Activated T-cell treated with anti-CD3 and anti-CD28 coated beads, Interleukin-2, amount 50 U/mL, for 48 hours (primary cell): Measurements from ENCODE around the gene ANKRD33.

Source experiments
- DNase-seq, 2 experiments: peaks; one replicate each; pipeline ENCODE4 v3.0.0-alpha.2; 2020

The ANKRD33 gene, protein sequence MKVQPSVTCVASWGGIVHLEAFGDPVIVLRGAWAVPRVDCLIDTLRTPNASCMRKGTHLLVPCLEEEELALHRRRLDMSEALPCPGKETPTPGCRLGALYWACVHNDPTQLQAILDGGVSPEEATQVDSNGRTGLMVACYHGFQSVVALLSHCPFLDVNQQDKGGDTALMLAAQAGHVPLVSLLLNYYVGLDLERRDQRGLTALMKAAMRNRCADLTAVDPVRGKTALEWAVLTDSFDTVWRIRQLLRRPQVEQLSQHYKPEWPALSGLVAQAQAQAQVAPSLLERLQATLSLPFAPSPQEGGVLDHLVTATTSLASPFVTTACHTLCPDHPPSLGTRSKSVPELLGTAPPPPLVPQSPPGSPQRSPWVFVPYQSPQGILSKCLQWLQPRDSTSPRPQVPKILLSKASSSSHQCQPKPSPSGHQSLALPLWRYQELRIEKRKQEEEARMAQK

DNA sequence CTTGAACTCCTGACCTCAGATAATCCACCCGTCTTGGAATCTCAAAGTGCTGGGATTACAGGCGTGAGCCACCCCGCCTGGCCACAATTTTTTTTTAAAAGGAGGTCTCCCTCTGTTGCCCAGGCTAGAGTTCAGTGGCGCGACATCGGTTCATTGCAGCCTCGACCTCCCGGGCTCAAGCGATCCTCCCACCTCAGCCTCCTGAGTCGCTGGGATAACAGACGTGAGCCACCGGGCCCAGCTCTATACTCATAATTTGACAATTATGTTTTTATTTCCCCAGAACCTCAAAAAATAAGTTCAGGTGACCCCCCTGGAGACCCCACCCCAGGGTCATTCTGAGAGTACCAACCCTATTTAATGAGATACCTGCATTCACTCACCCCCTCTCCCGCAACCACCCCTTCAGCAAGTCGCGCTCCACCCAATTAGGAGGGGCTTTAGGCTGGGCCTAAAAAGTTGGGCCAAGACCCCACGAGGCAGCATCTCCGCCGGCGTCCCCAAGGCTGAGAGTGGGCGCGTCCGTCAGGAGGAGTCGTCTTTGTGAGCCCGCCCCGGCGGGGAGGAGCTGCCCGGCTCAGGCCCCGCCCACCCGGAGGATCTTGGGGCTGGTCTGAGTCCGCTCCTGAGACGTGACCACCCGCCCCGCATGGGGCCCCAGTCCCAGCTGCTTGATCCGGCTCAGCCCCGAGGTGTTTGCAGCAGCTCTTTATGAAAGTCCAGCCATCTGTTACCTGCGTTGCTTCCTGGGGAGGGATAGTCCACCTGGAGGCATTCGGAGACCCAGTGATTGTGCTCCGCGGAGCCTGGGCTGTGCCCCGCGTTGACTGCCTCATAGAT lies at the start of gene ANKRD33:
Gene ANKRD33, plus strand, starts transcription at position 628 of the 840 bp plus-strand sequence. Its CDS starts 84 bp downstream, at position 712.
- DNase-seq, result peak; percentile 36 to 39

- no peak for DNase-seq
Observed at GRCh38 chr12:51838762-51839161, 49.1 kb upstream of the ANKRD33 start.

DNA sequence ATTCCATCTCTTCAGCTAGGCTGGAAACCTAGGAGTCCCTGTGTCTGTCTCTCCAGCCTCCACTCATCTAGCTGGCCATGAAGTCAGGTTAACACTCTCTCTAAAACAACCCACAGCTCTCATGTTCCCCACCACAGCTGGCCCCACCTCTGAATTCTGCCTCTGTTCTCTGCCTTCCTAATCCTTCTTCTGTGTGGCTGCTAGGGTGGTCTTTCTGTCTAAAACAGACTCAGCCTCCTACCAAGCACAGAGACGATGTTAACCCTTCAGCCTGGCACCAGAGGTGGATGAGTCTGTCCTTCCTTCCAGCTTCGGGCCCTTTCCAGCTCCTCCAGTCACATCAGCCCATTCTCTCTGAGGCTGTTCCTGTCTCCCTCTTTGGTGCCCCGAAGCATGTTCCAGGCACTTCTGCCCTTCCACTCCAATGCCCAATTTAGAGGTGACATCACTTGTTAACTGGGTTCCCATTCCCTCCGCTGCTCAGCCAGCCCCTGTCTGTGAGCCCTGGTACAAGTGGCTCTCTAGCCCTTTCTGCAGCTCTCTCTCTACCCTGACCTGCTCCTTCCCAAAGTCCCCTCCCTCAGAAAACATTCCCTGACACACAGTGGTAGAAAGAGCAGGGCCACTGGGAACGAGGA lies 48.5 kb upstream of the ANKRD33 start:
- no peak for DNase-seq

GRCh38 chr12:51840966-51841365 lies 46.9 kb upstream of the ANKRD33 start:
- DNase-seq, result no peak

- no peak for DNase-seq
Observed at GRCh38 chr12:51841727-51842126, 46.2 kb upstream of the ANKRD33 start.

DNA sequence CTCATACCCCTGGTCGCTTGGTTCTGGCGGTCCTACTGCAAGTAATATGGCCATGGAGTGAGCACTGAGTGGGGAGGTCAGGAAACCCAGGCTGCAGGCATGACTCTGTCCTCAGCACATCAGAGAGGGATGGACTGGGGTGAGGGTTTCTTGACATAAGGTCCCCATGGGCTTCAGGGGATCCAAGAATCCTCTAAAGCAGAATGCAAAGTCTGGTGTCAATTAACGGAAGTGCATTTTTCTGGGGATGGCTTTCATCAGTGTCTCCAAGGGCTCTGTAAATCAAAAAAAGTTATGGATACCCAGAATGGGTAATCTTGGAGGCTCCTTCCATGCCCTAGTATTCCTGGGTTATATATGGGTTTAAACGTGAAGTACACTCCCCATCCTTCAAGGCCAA lies 43.0 kb upstream of the ANKRD33 start:
- DNase-seq, result no peak

- no peak for DNase-seq
Observed at GRCh38 chr12:51845482-51845881, 42.4 kb upstream of the ANKRD33 start.

- DNase-seq, result no peak
Observed at GRCh38 chr12:51846271-51846691, 41.6 kb upstream of the ANKRD33 start.

DNA sequence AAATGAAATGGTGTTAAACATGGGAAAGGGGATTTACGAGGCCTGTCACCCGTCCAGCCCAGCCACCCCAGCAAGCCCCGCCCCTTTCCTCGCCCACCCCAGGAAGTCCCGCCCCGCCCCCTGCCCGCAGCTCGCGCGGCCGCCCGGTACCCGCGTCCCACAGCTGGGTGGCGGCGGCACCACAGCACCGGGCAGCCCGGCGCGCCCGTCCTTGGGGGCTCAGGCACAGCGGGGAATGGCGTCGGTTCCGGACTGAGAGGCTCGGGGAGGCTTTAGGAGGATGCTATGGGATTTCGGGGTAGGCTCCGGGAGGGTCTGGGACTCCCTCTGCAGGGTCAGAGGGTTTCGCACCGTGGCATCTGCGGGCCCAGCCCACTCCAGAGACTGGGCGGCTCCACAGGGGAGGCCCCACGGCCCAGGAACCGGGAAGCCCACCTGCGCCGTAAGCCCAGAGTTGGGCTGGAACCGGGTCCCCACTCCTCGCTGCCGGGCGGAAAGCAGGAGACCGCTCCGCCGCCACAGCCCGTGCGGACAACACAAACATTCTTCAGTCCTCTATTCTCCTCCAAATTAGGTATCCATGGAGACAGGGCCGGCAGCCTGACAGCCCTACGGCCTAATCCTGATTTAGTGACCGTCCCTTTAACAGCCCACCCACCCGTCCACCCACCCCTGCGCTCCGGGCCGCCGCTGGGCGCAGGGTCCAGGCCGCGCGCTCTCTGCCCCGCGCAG lies 40.8 kb upstream of the ANKRD33 start:
- peak; percentile 63 to 66 for DNase-seq

GRCh38 chr12:51847643-51848325 lies 40.1 kb upstream of the ANKRD33 start:
- peak in 1 of 2 experiments; percentile 34 for DNase-seq

DNA sequence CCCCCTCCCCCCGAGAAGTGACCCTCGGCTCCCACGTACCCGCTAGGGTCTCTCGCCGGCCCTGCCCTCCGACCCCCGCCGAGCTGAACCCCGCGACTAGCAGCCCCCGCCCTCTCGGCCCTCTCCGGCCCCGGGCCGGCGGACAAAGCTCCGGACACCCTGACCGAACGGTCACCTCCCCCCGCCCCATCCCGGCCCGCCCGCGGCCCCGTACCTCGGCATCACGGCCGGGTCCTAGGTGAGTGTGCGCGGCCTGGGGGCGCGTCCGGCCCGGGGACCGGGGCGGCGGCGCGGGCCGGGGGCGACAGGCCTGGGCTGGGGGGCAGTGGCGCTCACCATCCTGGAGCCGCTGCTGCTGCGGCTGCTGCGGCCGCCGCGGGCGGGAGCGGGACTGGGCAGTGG lies 39.6 kb upstream of the ANKRD33 start, which contains the start of gene FIGNL2:
Gene FIGNL2, minus strand, starts transcription at position 393 of the 402 bp plus-strand sequence. CDS start 26,305 bp downstream, outside the sequence.
- no peak for DNase-seq

DNA sequence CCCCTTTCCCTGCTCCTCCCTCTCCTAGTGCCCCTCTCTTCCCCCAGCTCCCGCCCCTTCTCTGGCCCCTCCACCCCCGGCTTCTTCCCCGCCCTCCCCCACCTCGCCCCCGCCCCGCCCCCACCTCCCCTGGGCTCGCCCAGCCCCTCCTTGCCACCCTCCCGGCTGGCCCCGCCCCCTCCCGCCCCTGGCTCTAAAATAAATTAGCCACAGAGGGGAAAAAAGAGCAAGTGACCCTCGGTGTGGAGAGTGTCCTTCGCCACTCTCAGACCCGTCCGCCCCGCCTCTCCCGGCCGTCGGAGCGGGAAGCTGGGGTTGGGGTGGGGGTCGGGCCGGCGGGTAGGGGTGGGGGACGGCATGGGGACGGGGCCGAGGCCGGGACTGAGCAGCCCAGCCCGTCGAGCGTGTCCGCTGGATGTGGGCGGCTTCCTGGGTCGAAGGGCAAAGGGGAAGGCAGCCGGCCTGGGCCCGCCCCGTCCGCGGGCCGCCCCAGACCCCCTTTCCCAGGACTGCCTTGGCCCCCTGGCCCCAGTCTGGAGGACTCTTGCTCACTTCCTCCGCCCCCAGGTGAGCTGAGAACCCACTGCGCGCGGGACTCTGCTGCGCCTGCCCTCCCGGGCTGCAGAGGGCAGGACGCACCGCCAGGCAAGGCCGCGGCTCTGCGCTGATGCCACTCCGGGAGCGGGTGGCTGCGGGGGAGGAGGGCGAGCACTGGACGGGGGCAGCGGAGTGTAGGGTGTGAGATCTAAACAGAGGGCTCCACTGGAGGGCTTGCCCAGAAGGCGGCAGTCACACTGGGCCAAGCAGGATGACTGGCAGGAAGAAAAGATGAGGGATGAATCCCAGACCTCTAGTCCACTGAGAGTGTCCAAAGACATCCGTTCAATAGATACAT lies 38.8 kb upstream of the ANKRD33 start:
- DNase-seq, result no peak

DNA sequence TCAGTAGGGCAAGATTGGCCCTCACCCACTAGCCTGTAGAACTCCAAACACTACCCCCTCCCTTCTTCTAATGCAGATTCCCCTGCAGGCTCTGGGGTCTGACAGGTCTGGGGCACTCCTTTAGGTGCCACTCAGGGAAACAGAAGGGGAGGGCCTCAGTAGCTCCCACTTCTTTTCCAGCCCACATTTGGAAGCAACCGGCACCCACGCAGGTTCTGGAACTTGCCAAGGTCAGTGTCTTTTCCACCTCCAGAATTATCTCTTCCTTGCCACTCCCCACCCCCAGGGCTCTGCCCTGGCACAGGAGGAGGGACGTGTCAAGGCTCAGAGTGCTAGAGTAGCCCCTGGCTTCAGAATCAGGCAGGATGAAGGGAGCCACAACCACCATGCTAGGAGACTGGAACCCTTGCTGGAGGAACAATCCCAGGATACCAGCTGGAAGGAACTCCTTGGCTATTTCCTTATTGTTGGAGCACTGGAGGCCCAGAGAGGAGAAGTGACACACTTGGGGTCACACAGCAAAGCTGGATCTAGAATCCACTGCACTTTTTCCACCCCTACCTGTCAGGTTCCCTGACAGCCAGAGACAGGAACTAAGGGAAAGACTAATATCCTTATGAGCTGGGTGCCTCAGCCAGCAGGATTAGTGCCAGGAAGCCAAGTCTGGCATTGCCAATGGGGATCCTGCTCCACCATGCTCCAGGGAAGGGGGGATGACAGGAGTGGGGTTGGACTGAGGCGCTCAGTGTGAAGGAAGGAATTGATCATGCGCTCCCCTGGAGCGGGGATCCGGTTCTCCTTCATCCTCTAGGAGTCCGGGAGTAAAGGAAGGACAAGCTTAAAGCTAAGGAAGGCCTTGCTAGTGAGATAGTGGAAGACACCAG lies 37.6 kb upstream of the ANKRD33 start:
- no peak for DNase-seq

GRCh38 chr12:51850965-51851299 lies 37.0 kb upstream of the ANKRD33 start:
- no peak for DNase-seq

- no peak for DNase-seq
Observed at GRCh38 chr12:51851413-51852124, 36.3 kb upstream of the ANKRD33 start.

DNA sequence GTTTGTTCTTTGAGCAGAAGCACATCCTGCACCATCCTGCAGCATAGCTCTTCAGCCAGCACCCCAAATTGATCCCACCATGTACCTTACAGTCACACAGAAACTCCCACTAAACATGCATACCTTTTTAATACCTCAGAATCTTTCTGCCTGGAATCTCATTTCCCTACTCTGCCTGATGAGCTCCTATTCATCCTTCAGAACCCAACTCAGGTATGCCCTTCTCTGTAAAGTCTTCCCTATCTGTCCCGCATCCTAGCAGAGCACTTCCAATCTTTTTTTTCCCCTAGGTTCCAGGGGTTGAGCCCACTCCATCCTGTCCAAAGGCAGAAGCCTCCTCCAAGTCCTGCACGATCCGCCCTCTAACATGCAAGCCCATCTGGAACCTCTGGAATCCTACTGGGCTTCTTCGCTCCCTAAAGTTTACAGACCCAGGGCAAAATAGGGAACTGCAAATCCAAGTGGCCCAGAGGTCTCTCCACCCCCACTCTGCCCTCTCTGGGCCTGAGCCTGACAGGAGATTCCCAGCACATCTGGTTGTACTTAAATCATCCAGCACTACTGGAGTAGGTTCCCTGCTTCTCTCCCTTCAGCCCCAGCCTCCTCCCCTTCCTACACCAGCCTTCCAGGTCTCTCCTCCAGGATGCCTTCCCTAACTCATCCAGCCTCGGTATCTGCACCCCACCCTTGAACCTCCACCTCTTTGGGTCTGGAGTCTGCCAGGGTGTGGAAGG lies 35.3 kb upstream of the ANKRD33 start:
- no peak for DNase-seq

DNA sequence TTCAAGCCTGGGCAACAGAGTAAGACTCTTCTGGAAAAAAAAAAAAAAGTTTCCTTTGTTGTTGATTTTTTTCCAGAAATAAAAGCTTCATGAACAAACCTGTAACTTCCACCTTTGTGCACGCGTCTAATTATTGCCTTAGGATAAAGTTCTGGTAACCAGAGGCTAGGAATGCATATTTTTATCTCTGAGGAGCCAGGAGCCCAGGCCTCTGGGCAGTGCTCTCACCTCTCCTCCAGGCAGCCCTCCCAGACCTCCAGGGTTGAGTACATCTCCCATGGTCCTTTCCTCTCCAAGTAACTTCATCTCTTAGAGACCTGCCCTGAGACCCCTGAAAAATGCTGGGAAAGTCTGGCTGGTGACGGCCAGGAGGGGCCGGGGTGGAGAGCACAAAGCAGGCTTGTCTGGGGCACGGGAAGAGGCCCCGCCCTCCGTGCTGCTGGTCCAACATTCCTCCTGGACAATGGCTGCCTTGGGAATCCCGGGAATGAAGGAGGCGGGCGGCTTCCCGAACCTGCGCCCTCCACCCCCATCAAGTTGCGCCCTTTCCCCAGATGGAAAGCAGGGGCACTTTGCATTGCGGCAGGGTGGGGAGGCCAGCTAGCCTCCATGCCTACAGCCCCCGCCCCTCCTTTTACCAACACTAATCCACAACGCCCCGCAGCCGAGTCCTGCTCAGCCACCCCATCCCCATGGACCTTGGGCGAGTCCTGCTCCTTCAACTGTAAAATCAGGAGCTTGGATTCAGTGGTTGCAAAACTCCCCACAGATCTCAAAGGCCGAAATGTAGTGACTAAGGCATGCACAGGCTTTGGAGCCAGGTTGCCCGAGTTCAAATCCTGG lies 32.1 kb upstream of the ANKRD33 start:
- DNase-seq, result no peak
